HepG2 (cell line): ENCODE data around the gene MTA2. TPM values are rescaled to one million over a fixed set of nuclear protein-coding genes. Genes with fewer than 3 reads are reported as not detected.

ENCODE experiments used
- ATF5 ChIP-seq: sonication (generic); formaldehyde crosslinking; IDR thresholded peaks from 2 replicates; pipeline ENCODE4 v1.4.0; 2020; ENCODE audit warnings: mild to moderate bottlenecking, low read depth, missing genetic modification reagents
- DRAP1 ChIP-seq: IDR thresholded peaks from 2 replicates; pipeline ENCODE4 v1.6.1; 2016; ENCODE audit warnings: missing genetic modification reagents, missing compliant biosample characterization
- ELF3 ChIP-seq: IDR thresholded peaks from 2 replicates; pipeline ENCODE4 v1.6.1; 2016; ENCODE audit warnings: missing genetic modification reagents, missing compliant biosample characterization
- HDAC2 ChIP-seq: sonication (generic); formaldehyde crosslinking; IDR thresholded peaks from 2 replicates; pipeline ENCODE4 v1.4.0; 2020; ENCODE audit warnings: missing genetic modification reagents
- HNF4G ChIP-seq, 2 experiments: sonication (generic) in 1 of 2; formaldehyde crosslinking in 1 of 2; IDR thresholded peaks; 2 replicates each; pipeline versions ENCODE4 v1.4.0 to v1.6.1; 2011 to 2020; ENCODE audit warnings: borderline replicate concordance in 2 of 2, low read depth in 2 of 2, mild to moderate bottlenecking in 2 of 2, low read length in 1 of 2, missing genetic modification reagents in 1 of 2, moderate library complexity in 1 of 2
- MAFK ChIP-seq, 2 experiments: IDR thresholded peaks in 1 of 2; conservative IDR thresholded peaks in 1 of 2; 2 replicates each; pipeline ENCODE4 v1.6.1; 2011; ENCODE audit warnings: improper control_type of control experiment in 2 of 2, low read length in 2 of 2
- MBNL3 ChIP-seq: fragments of 250-450 bp; sonication (Bioruptor Pico); conservative IDR thresholded peaks from 2 replicates; pipeline ENCODE4 v1.8.0; 2022; ENCODE audit warnings: mild to moderate bottlenecking, inconsistent platforms
- RARG ChIP-seq: sonication (generic); formaldehyde crosslinking; IDR thresholded peaks from 2 replicates; pipeline ENCODE4 v1.4.0; 2020; ENCODE audit warnings: low read depth, mild to moderate bottlenecking, missing genetic modification reagents
- REST ChIP-seq, 2 experiments: IDR thresholded peaks; 2 replicates each; pipeline ENCODE4 v1.6.1; 2011 to 2012; ENCODE audit warnings: low read length in 2 of 2, borderline replicate concordance in 1 of 2, low read depth in 1 of 2, mild to moderate bottlenecking in 1 of 2, moderate library complexity in 1 of 2
- RFX5 ChIP-seq: IDR thresholded peaks from 2 replicates; pipeline ENCODE4 v1.6.1; 2011; ENCODE audit warnings: low read depth, low read length, improper control_type of control experiment
- SKIL ChIP-seq: sonication (generic); formaldehyde crosslinking; IDR thresholded peaks from 2 replicates; pipeline ENCODE4 v1.8.0; 2022; ENCODE audit warnings: missing genetic modification reagents, mild to moderate bottlenecking, moderate library complexity, borderline replicate concordance
- SMC3 ChIP-seq: IDR thresholded peaks from 2 replicates; pipeline ENCODE4 v1.6.1; 2011; ENCODE audit warnings: low read length, improper control_type of control experiment
- TBP ChIP-seq: sonication (generic); formaldehyde crosslinking; IDR thresholded peaks from 2 replicates; pipeline ENCODE4 v1.5.0; 2020; ENCODE audit warnings: missing genetic modification reagents
- ZNF280B ChIP-seq: sonication (generic); formaldehyde crosslinking; IDR thresholded peaks from 2 replicates; pipeline ENCODE4 v1.5.0; 2020; ENCODE audit warnings: missing genetic modification reagents, mild to moderate bottlenecking, borderline replicate concordance
- ZNF569 ChIP-seq: sonication (generic); formaldehyde crosslinking; IDR thresholded peaks from 2 replicates; pipeline ENCODE4 v1.5.0; 2020; ENCODE audit warnings: mild to moderate bottlenecking, missing genetic modification reagents, moderate library complexity, borderline replicate concordance
- ZNF768 ChIP-seq: sonication (generic); formaldehyde crosslinking; IDR thresholded peaks from 2 replicates; pipeline ENCODE4 v1.4.0; 2020; ENCODE audit warnings: missing genetic modification reagents
- ZNF839 ChIP-seq: sonication (generic); formaldehyde crosslinking; IDR thresholded peaks from 2 replicates; pipeline ENCODE4 v1.4.0; 2020; ENCODE audit warnings: missing genetic modification reagents, mild to moderate bottlenecking, borderline replicate concordance
- ZSCAN25 ChIP-seq: sonication (generic); formaldehyde crosslinking; IDR thresholded peaks from 2 replicates; pipeline ENCODE4 v1.8.0; 2022; ENCODE audit warnings: mild to moderate bottlenecking, missing genetic modification reagents
- polyA plus RNA-seq, 8 experiments: library from polyadenylated mRNA; depleted of rRNA in 3 of 8; stranded (reverse) in 7 of 8; unstranded in 1 of 8; fragments of >200 nt; fragmentation: Illumina TruSeq in 4 of 8; extraction: Trizol in 4 of 8; gene quantifications; 2 replicates each; pipeline versions ENCODE4 v1.2.1 to v1.2.3, GENCODE V29; 2011 to 2016; ENCODE audit warnings: low read depth in 4 of 8, missing spikeins in 1 of 8, mixed read lengths in 1 of 8; ENCODE audit not compliant: insufficient read depth in 1 of 8
- total RNA-seq, 5 experiments: library from RNA; depleted of rRNA; stranded (reverse); fragments of >200 nt; fragmentation: Illumina TruSeq; extraction: Trizol; gene quantifications; 2 replicates each; pipeline ENCODE4 v1.2.3, GENCODE V29; 2016; ENCODE audit warnings: low read depth in 1 of 5

The MTA2 gene
- total and polyA plus RNA-seq, 2 of the 13 experiments (the other 11 are each of a cell fraction or from before 2014, with no cell fraction given), result 14.0 to 70.0 TPM

- TF ChIP-seq ATF5 (no peak), ZNF839 (CRISPR knock-in tag) (no peak), DRAP1 (CRISPR knock-in tag) (peak; percentile 71), SMC3 (no peak), ZNF569 (CRISPR knock-in tag) (no peak), HNF4G (IDR thresholded peaks at IDR 0.05; ENCODE audit: borderline replicate concordance, low read depth, low read length) (0 out of 2 replicates have a peak, but pooled peaks have one; percentile 6), HNF4G (CRISPR knock-in tag; IDR thresholded peaks at IDR 0.05; ENCODE audit: borderline replicate concordance, low read depth) (no peak), ZNF280B (CRISPR knock-in tag) (peak; percentile 32; the same call in 1 of the 2 replicates), ZNF768 (CRISPR knock-in tag) (no peak), RARG (CRISPR knock-in tag) (no peak), RFX5 (peak; percentile 81), MBNL3 (no peak), TBP (CRISPR knock-in tag) (no peak), SKIL (CRISPR knock-in tag) (peak; percentile 36; the same call in 1 of the 2 replicates), HDAC2 (CRISPR knock-in tag) (peak; percentile 75), ELF3 (CRISPR knock-in tag) (peak; percentile 85), ZSCAN25 (0 out of 2 replicates have a peak, but pooled peaks have one; percentile 72), REST (IDR thresholded peaks at IDR 0.05; ENCODE audit: borderline replicate concordance in 1 of 2, low read depth in 1 of 2, low read length in 2 of 2) (no peak), MAFK (conservative IDR thresholded peaks at IDR 0.05 in 1 of 2, IDR thresholded peaks at IDR 0.05 in 1 of 2; ENCODE audit: low read length in 2 of 2) (no peak)
These were observed 20.2 kb upstream of the MTA2 start, which contains the start of gene B3GAT3 (continued) for GRCh38 chr11:62621567-62622470.
